WERI-Rb-1 (cell line): ENCODE data around the gene KLF3.

Source experiments
- DNase-seq: peaks from one replicate; pipeline ENCODE4 v3.0.0-alpha.2; 2020
- H3K27ac ChIP-seq: fragments of 250-450 bp; sonication (Bioruptor Pico); 2 replicates; pipeline ENCODE4 v1.5.1; 2020; ENCODE audit warnings: mild to moderate bottlenecking, moderate library complexity
- H3K27me3 ChIP-seq: fragments of 250-450 bp; sonication (Bioruptor Pico); 2 replicates; pipeline ENCODE4 v1.5.1; 2021; ENCODE audit warnings: mild to moderate bottlenecking, low read depth, moderate library complexity; ENCODE audit not compliant: insufficient read depth, severe bottlenecking
- H3K36me3 ChIP-seq: fragments of 250-450 bp; sonication (Bioruptor Pico); 2 replicates; pipeline ENCODE4 v1.5.1; 2020; ENCODE audit warnings: mild to moderate bottlenecking, moderate library complexity
- H3K4me3 ChIP-seq: 2 replicates; pipeline ENCODE4 v1.5.1; 2011; ENCODE audit warnings: low read depth, mild to moderate bottlenecking, control low read depth, low read length
- H3K9me3 ChIP-seq: fragments of 250-450 bp; sonication (Bioruptor Pico); 2 replicates; pipeline ENCODE4 v1.5.1; 2021; ENCODE audit warnings: mild to moderate bottlenecking, moderate library complexity; ENCODE audit not compliant: severe bottlenecking
- CTCF ChIP-seq: IDR thresholded peaks from 2 replicates; pipeline ENCODE4 v1.5.1; 2011; ENCODE audit warnings: low read depth, mild to moderate bottlenecking, control low read depth, inconsistent platforms, low read length

The KLF3 gene

DNA sequence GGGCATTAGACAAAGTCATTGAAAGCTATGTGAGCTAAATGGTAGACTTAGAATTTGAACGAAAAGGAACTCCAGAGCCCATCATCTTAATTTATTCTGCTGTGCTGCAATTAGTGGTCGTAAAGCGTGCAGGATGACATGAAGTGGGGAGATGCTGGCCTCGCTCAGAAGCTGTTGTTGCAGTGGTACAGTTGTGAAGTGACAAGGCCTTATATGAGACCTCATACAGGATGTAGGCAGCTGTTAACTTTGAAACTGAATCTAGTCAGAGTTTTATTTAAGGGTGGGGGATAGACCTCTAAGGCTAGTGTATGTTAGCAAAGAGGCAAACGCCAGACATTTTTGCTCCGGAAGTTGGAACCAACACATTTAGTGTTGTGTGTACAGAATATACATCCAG is 13.4 kb downstream of the KLF3 start:
- H3K4me3 ChIP-seq = no peak overlapping the region
- H3K36me3 ChIP-seq = peaks cover 26% of the 10 kb centered on the region
- no peak for DNase-seq
- no peaks in the 10 kb centered on the region for H3K9me3 ChIP-seq
- H3K27ac ChIP-seq = no peak overlapping the region
- no peak for TF ChIP-seq CTCF
- H3K27me3 ChIP-seq = no peaks in the 10 kb centered on the region

DNA sequence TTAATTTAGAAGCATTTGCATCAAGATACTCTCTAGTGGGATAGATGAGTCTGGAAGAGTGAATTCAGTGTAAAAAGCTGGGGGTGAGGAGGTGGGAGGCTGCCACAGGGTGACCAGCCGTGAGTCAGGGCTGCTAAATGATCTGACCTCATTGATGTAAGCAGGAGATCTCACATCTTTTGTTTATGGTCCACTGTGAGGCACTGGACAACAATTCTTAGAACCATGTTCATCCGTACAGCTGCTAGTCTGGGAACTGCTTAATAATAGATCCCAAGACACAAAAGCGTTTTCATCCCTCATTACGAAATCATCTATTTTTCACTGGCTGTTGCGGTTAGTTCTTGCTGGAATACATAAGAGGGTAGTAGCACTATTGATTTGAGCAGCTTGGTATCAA is 14.1 kb downstream of the KLF3 start:
- no peak overlapping the region for H3K27ac ChIP-seq
- no peak overlapping the region for H3K4me3 ChIP-seq
- no peak for DNase-seq
- no peaks in the 10 kb centered on the region for H3K27me3 ChIP-seq
- H3K36me3 ChIP-seq = peaks cover 30% of the 10 kb centered on the region
- TF ChIP-seq CTCF = no peak
- H3K9me3 ChIP-seq = no peaks in the 10 kb centered on the region

DNA sequence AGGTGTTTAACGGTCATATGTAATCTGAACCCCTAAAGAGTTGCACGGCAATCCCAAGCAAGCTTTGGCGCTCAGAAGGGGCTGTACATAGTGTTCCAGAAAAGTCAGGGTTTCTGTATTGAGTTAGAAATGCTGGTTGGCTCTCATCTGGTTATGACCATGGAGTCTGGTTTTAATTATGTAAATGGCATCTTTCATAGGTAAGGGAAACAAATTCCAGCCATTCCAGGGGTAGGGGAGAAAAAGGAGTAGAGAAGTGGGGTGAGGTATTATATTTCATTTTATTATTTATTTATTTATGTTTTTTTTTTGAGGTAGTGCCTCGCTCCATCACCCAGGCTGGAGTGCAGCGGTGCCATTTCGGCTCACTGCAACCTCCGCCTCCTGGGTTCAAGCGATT is 15.9 kb downstream of the KLF3 start:
- no peak for DNase-seq
- Histone ChIP-seq H3K27ac (no peak overlapping the region), H3K9me3 (no peaks in the 10 kb centered on the region), H3K36me3 (peaks cover 34% of the 10 kb centered on the region), H3K27me3 (no peaks in the 10 kb centered on the region), H3K4me3 (no peak overlapping the region)
- no peak for TF ChIP-seq CTCF

GRCh38 chr4:38681281-38681991 is 17.4 kb downstream of the KLF3 start:
- no peaks in the 10 kb centered on the region for H3K27me3 ChIP-seq
- no peak for TF ChIP-seq CTCF
- H3K9me3 ChIP-seq = no peaks in the 10 kb centered on the region
- DNase-seq = no peak
- peaks cover 38% of the 10 kb centered on the region for H3K36me3 ChIP-seq
- H3K27ac ChIP-seq = no peak overlapping the region
- no peak overlapping the region for H3K4me3 ChIP-seq

- Histone ChIP-seq H3K9me3 (no peaks in the 10 kb centered on the region), H3K36me3 (peaks cover 38% of the 10 kb centered on the region), H3K27me3 (no peaks in the 10 kb centered on the region), H3K4me3 (no peak overlapping the region), H3K27ac (no peak overlapping the region)
- no peak for TF ChIP-seq CTCF
- DNase-seq = no peak
These were observed 18.3 kb downstream of the KLF3 start for GRCh38 chr4:38682336-38682735.

DNA sequence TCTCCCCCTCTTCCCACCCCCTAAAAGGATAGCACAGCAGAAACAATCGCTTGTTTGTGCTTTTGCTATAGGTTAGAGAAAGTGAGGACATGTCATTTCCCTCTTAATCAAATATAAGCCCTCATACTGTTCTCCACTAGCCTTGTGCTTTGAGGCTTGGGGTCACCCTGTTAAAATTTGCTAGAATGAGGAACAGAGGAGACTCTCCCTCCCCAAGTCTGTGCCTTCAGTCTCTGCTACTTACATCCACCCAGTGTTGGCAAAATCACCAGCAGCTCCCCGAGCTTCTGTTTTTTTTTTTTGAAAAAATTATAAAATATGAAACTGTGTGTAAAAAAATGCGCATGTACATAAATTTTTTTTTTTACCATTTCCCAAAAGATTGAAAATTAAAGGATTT is 19.3 kb downstream of the KLF3 start:
- no peaks in the 10 kb centered on the region for H3K27me3 ChIP-seq
- DNase-seq = no peak
- no peaks in the 10 kb centered on the region for H3K9me3 ChIP-seq
- no peak for TF ChIP-seq CTCF
- H3K4me3 ChIP-seq = no peak overlapping the region
- no peak overlapping the region for H3K27ac ChIP-seq
- H3K36me3 ChIP-seq = peaks cover 46% of the 10 kb centered on the region
